IMR-90 (cell line): Measurements from ENCODE around the gene NOS1AP. TPM values are rescaled to one million over a fixed set of nuclear protein-coding genes. Genes with fewer than 3 reads are reported as not detected.

Source experiments
- ATAC-seq: fragments of 200-7000 bp; cut with Tn5 transposase; 2 replicates; pipeline ENCODE4 v1.9.1; 2020; ENCODE audit warnings: low read depth, mild to moderate bottlenecking, moderate library complexity
- BruUV-seq: library from RNA; stranded (reverse); fragments of 400-500 nt; replicated peaks from 2 replicates; lab custom pipeline; 2021; lab: Mats Ljungman, UMichigan
- CTCF ChIA-PET: fragments of 300-600 bp; formaldehyde crosslinking; extraction: SDS; loops from one replicate; lab custom pipeline; 2021; ENCODE audit warnings: antibody characterized with exemption; lab: Yijun Ruan, JAX
- POLR2A ChIA-PET: fragments of 300-600 bp; sonication (Branson Sonifier 250); formaldehyde crosslinking; loops from one replicate; lab custom pipeline; 2022; ENCODE audit warnings: antibody characterized with exemption; ENCODE audit not compliant: unreplicated experiment; lab: Charles Lee
- DNase-seq: peaks from one replicate; pipeline ENCODE4 v3.0.0; 2013
- H2AFZ ChIP-seq: replicated peaks from 2 replicates; pipeline ENCODE3; 2013; ENCODE audit warnings: low read length, mild to moderate bottlenecking; ENCODE audit not compliant: poor library complexity
- H2AK5ac ChIP-seq: 2 replicates; pipeline ENCODE4 v1.6.1; 2013; ENCODE audit warnings: low read depth, low read length, inconsistent platforms
- H2AK9ac ChIP-seq: replicated peaks from 2 replicates; pipeline ENCODE3; 2013; ENCODE audit warnings: mild to moderate bottlenecking, low read depth, low read length, moderate library complexity; ENCODE audit not compliant: poor library complexity
- H2BK120ac ChIP-seq: 2 replicates; pipeline ENCODE4 v1.6.1; 2013; ENCODE audit warnings: low read depth, low read length, inconsistent platforms
- H2BK15ac ChIP-seq: 3 replicates; pipeline ENCODE4 v1.6.1; 2013; ENCODE audit warnings: low read depth, low read length, inconsistent platforms
- H2BK20ac ChIP-seq: 2 replicates; pipeline ENCODE4 v1.6.1; 2013; ENCODE audit warnings: low read depth, mild to moderate bottlenecking, inconsistent platforms, low read length, moderate library complexity
- H2BK5ac ChIP-seq: 2 replicates; pipeline ENCODE4 v1.6.1; 2013; ENCODE audit warnings: mild to moderate bottlenecking, low read depth, low read length, inconsistent platforms; ENCODE audit not compliant: poor library complexity, severe bottlenecking
- H3K14ac ChIP-seq: replicated peaks from 2 replicates; pipeline ENCODE4 v1.6.1; 2013; ENCODE audit warnings: low read depth, low read length, inconsistent platforms
- H3K18ac ChIP-seq: 2 replicates; pipeline ENCODE4 v1.6.1; 2013; ENCODE audit warnings: low read depth, low read length, control low read depth
- H3K23ac ChIP-seq: 2 replicates; pipeline ENCODE4 v1.6.1; 2013; ENCODE audit warnings: low read depth, low read length, inconsistent platforms
- H3K27ac ChIP-seq: 2 replicates; pipeline ENCODE4 v1.5.1; 2013; ENCODE audit warnings: mild to moderate bottlenecking, control low read depth, low read length; ENCODE audit not compliant: insufficient read depth
- H3K27me3 ChIP-seq: 2 replicates; pipeline ENCODE4 v1.6.1; 2013; ENCODE audit warnings: low read length; ENCODE audit not compliant: control insufficient read depth, insufficient read depth
- H3K36me3 ChIP-seq: 2 replicates; pipeline ENCODE4 v1.6.1; 2013; ENCODE audit warnings: low read length, mixed read lengths; ENCODE audit not compliant: control insufficient read depth, insufficient read depth
- H3K4ac ChIP-seq: 2 replicates; pipeline ENCODE4 v1.6.1; 2013; ENCODE audit warnings: low read depth, low read length, inconsistent platforms
- H3K4me1 ChIP-seq: 2 replicates; pipeline ENCODE4 v1.6.1; 2013; ENCODE audit warnings: low read length, mixed read lengths; ENCODE audit not compliant: control insufficient read depth, insufficient read depth
- H3K4me2 ChIP-seq: 2 replicates; pipeline ENCODE4 v1.6.1; 2013; ENCODE audit warnings: low read depth, mild to moderate bottlenecking, control low read depth, low read length, moderate library complexity
- H3K4me3 ChIP-seq: 2 replicates; pipeline ENCODE4 v1.5.1; 2013; ENCODE audit warnings: low read depth, mild to moderate bottlenecking, control low read depth, low read length, moderate library complexity; ENCODE audit not compliant: insufficient read depth
- H3K56ac ChIP-seq: 2 replicates; pipeline ENCODE4 v1.6.1; 2013; ENCODE audit warnings: low read length, inconsistent platforms; ENCODE audit not compliant: insufficient read depth; ENCODE audit errors: extremely low read depth
- H3K79me1 ChIP-seq, 2 experiments: 2 replicates each; pipeline ENCODE4 v1.6.1; 2013; ENCODE audit warnings: low read length in 2 of 2, inconsistent platforms in 1 of 2, low read depth in 1 of 2
- H3K9ac ChIP-seq: 2 replicates; pipeline ENCODE4 v1.6.1; 2013; ENCODE audit warnings: low read depth, low read length, control low read depth
- H3K9me1 ChIP-seq: 2 replicates; pipeline ENCODE4 v1.6.1; 2013; ENCODE audit warnings: low read length, inconsistent platforms; ENCODE audit not compliant: insufficient read depth
- H3K9me3 ChIP-seq: 2 replicates; pipeline ENCODE4 v1.6.1; 2013; ENCODE audit warnings: low read length; ENCODE audit not compliant: control insufficient read depth, insufficient read depth
- H4K20me1 ChIP-seq: 2 replicates; pipeline ENCODE4 v1.6.1; 2013; ENCODE audit warnings: low read length, inconsistent platforms; ENCODE audit not compliant: insufficient read depth
- H4K5ac ChIP-seq: 2 replicates; pipeline ENCODE4 v1.6.1; 2013; ENCODE audit warnings: mild to moderate bottlenecking, low read depth, low read length, control low read depth
- H4K8ac ChIP-seq, 2 experiments: 2 replicates each; pipeline ENCODE4 v1.6.1; 2013; ENCODE audit warnings: low read depth in 2 of 2, low read length in 2 of 2, control low read depth in 1 of 2, inconsistent platforms in 1 of 2
- H4K91ac ChIP-seq: 2 replicates; pipeline ENCODE4 v1.6.1; 2013; ENCODE audit warnings: low read depth, low read length, inconsistent platforms; ENCODE audit not compliant: insufficient read depth
- BHLHE40 ChIP-seq: fragments of 150-350 bp; IDR thresholded peaks from 2 replicates; pipeline ENCODE4 v1.6.1; 2016; ENCODE audit warnings: mild to moderate bottlenecking, low read depth, low read length
- MAFK ChIP-seq: IDR thresholded peaks from 2 replicates; pipeline ENCODE4 v1.6.1; 2012; ENCODE audit warnings: low read depth, low read length, improper control_type of control experiment
- WGBS, 2 experiments: methylation state at CpG; one replicate each; pipeline versions ENCODE4 v1.1.5 to v1.1.7; 2013; ENCODE audit warnings: missing lambda C conversion rate in 2 of 2; ENCODE audit not compliant: insufficient read length in 1 of 2; ENCODE audit errors: extremely low coverage in 2 of 2; 5-methylcytosine and 5-hydroxymethylcytosine counted together
- dilution Hi-C: fragments of 300-500 bp; cut with HindIII; formaldehyde crosslinking; loops from one replicate; pipeline ENCODE4 v1.14.3; 2018; ENCODE audit warnings: low sequenced_read_pairs; ENCODE audit not compliant: unreplicated experiment
- in situ Hi-C: fragments of 300-500 bp; cut with MboI; formaldehyde crosslinking; loops from 3 replicates; pipeline ENCODE4 v1.14.3; 2019; ENCODE audit warnings: low sequenced_read_pairs, inconsistent platforms, mixed read lengths
- intact Hi-C: fragments of 100-400 bp; cut with micrococcal nuclease; formaldehyde crosslinking; loops from 2 replicates; pipeline ENCODE4 v1.10.0; 2022
- polyA plus RNA-seq, 3 experiments: library from polyadenylated mRNA; depleted of rRNA; stranded (reverse); fragments of >200 nt; gene quantifications; 2 replicates each; pipeline ENCODE4 v1.2.3, GENCODE V29; 2012; ENCODE audit warnings: low replicate concordance in 1 of 3
- total RNA-seq: library from RNA; depleted of rRNA; stranded (reverse); fragments of >200 nt; gene quantifications from 2 replicates; pipeline ENCODE4 v1.2.3, GENCODE V29; 2012

The NOS1AP gene
- total and polyA plus RNA-seq, 2 of the 4 experiments (the other 2 are of a cell fraction), result 0.18 to 0.19 TPM

DNA sequence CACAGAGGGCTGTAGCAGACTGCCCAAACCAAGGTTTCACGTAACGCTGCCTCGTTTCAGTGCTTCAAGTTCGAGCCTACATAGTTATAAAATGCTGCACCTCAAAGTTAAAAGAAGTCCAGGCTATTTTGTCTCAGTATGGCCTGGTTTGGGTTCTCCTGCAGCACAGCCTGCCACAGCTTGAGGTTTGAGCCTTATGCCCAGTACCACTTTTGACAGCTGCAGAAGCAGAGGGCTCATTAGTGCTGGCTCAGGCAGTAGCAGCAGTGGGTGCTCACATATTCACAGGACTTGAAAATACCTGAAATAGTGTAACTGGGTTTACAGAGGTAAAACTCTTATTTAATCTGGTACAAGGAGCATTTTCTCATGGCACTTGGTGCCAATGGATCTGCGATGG lies 291.9 kb downstream of the NOS1AP start:
- H3K27me3 ChIP-seq, result peaks cover 13% of the 10 kb centered on the region
- no peak overlapping the region for H3K4me2 ChIP-seq
- H3K4ac ChIP-seq, result no peak overlapping the region
- no peaks in the 10 kb centered on the region for H3K79me1 ChIP-seq
- no peaks in the 10 kb centered on the region for H3K36me3 ChIP-seq
- ChIA-PET POLR2A (no interaction called here), CTCF (no interaction called here)
- no peak overlapping the region for H4K91ac ChIP-seq
- in situ Hi-C loops (no loop called here), dilution Hi-C loops (no loop called here), intact Hi-C loops (no loop called here)
- H3K9ac ChIP-seq, result no peak overlapping the region
- no peak overlapping the region for H3K14ac ChIP-seq
- no peak overlapping the region for H2BK20ac ChIP-seq
- TF ChIP-seq BHLHE40 (no peak), MAFK (no peak)
- no peak overlapping the region for H2BK5ac ChIP-seq
- no peaks in the 10 kb centered on the region for H4K20me1 ChIP-seq
- H4K8ac ChIP-seq, result no peak overlapping the region
- DNase-seq, result no peak
- no peaks in the 10 kb centered on the region for H3K4me1 ChIP-seq
- WGBS, 2 experiments, result 80% methylated on average over 4 of the region's 5 CpGs; no CpG with 5 or more reads in 1 of the 2 experiments
- no peak overlapping the region for H4K5ac ChIP-seq
- H3K27ac ChIP-seq, result no peak overlapping the region
- H3K23ac ChIP-seq, result no peak overlapping the region
- H3K9me1 ChIP-seq, result no peaks in the 10 kb centered on the region; the same call in 1 of the 2 replicates
- no peak for ATAC-seq
- no peak overlapping the region for H2AK5ac ChIP-seq
- BruUV-seq, result no TSS peak
- no peak overlapping the region for H3K56ac ChIP-seq
- no peak overlapping the region for H3K18ac ChIP-seq
- H2BK120ac ChIP-seq, result no peak overlapping the region
- H3K4me3 ChIP-seq, result no peak overlapping the region
- no peak overlapping the region for H2AFZ ChIP-seq
- no peak overlapping the region for H2AK9ac ChIP-seq
- no peak overlapping the region for H2BK15ac ChIP-seq
- H3K9me3 ChIP-seq, result no peaks in the 10 kb centered on the region
